Neural cell (in vitro differentiated cells): ENCODE measurements around the gene PMPCA. TPM values are rescaled to one million over a fixed set of nuclear protein-coding genes. Genes with fewer than 3 reads are reported as not detected.

ENCODE experiments used
- H2AFZ ChIP-seq: fragments of 200-600, 300-800 bp; sonication (generic), shearing (Covaris generic); 2 replicates; pipeline ENCODE4 v1.6.0; 2014; ENCODE audit warnings: low read depth, mild to moderate bottlenecking, antibody characterized with exemption, low read length, moderate library complexity
- H3F3A ChIP-seq: fragments of 200-600 bp; shearing (Covaris generic); 2 replicates; pipeline ENCODE4 v1.6.1; 2016; ENCODE audit warnings: mild to moderate bottlenecking, moderate library complexity, mixed read lengths, antibody characterized with exemption, low read length; ENCODE audit not compliant: insufficient read depth, poor library complexity, severe bottlenecking
- H3K27ac ChIP-seq: fragments of 200-600, 300-800 bp; sonication (generic), shearing (Covaris generic); 2 replicates; pipeline ENCODE4 v1.5.1; 2014; ENCODE audit warnings: mild to moderate bottlenecking, low read length, moderate library complexity
- H3K27me3 ChIP-seq: fragments of 300-800, 200-600 bp; sonication (generic), shearing (Covaris generic); 2 replicates; pipeline ENCODE4 v1.6.0; 2014; ENCODE audit warnings: mild to moderate bottlenecking, low read depth, low read length, moderate library complexity; ENCODE audit not compliant: insufficient read depth
- H3K36me3 ChIP-seq: fragments of 300-800, 200-600 bp; sonication (generic), shearing (Covaris generic); 2 replicates; pipeline ENCODE4 v1.5.1; 2014; ENCODE audit warnings: mild to moderate bottlenecking, antibody characterized with exemption, low read length, moderate library complexity; ENCODE audit not compliant: insufficient read depth
- H3K4me2 ChIP-seq: fragments of 300-800, 200-600 bp; sonication (generic), shearing (Covaris generic); 2 replicates; pipeline ENCODE4 v1.6.0; 2014; ENCODE audit warnings: mild to moderate bottlenecking, low read length
- H3K4me3 ChIP-seq: fragments of 300-800, 200-600 bp; sonication (generic), shearing (Covaris generic); 2 replicates; pipeline ENCODE4 v1.5.1; 2014; ENCODE audit warnings: mild to moderate bottlenecking, low read length, moderate library complexity
- H3K79me2 ChIP-seq: fragments of 200-600 bp; shearing (Covaris generic); replicated peaks from 2 replicates; pipeline ENCODE4 v1.6.0; 2014; ENCODE audit warnings: mild to moderate bottlenecking, low read length, moderate library complexity; ENCODE audit not compliant: insufficient read depth
- H3K9ac ChIP-seq: fragments of 300-800, 200-600 bp; sonication (generic), shearing (Covaris generic); 2 replicates; pipeline ENCODE4 v1.6.1; 2016; ENCODE audit warnings: mild to moderate bottlenecking, low read length, mixed read lengths
- H3K9me2 ChIP-seq: fragments of 200-600 bp; shearing (Covaris generic); 2 replicates; pipeline ENCODE4 v1.6.1; 2016; ENCODE audit warnings: mild to moderate bottlenecking, low read length, mixed read lengths; ENCODE audit not compliant: insufficient read depth
- H3K9me3 ChIP-seq: fragments of 200-600, 300-800 bp; sonication (generic), shearing (Covaris generic); 2 replicates; pipeline ENCODE4 v1.6.1; 2016; ENCODE audit warnings: mild to moderate bottlenecking, mixed run types, low read length, moderate library complexity, mixed read lengths
- H4K20me1 ChIP-seq: fragments of 200-600 bp; shearing (Covaris generic); 2 replicates; pipeline ENCODE4 v1.6.1; 2016; ENCODE audit warnings: mild to moderate bottlenecking, mixed run types; ENCODE audit not compliant: insufficient read depth
- EP300 ChIP-seq: fragments of 450-650 bp; conservative IDR thresholded peaks from 2 replicates; pipeline ENCODE4 v1.6.1; 2014; ENCODE audit warnings: antibody characterized with exemption, mild to moderate bottlenecking, moderate library complexity; ENCODE audit not compliant: poor library complexity, severe bottlenecking
- EZH2 ChIP-seq: fragments of 200-600, 300-800 bp; shearing (Covaris generic), sonication (generic); IDR thresholded peaks from 2 replicates; pipeline ENCODE4 v1.6.1; 2014; ENCODE audit warnings: antibody characterized with exemption, low read length, borderline replicate concordance, mild to moderate bottlenecking; ENCODE audit not compliant: insufficient read depth, poor library complexity, severe bottlenecking
- MXI1 ChIP-seq: fragments of 450-650 bp; conservative IDR thresholded peaks from 2 replicates; pipeline ENCODE4 v1.6.1; 2014; ENCODE audit warnings: antibody characterized with exemption, mild to moderate bottlenecking; ENCODE audit not compliant: poor library complexity, severe bottlenecking
- POLR2AphosphoS5 ChIP-seq: IDR thresholded peaks from 2 replicates; pipeline ENCODE4 v1.6.1; 2012
- RAD21 ChIP-seq: fragments of 450-650 bp; conservative IDR thresholded peaks from 2 replicates; pipeline ENCODE4 v1.6.1; 2014; ENCODE audit warnings: antibody characterized with exemption, mild to moderate bottlenecking, moderate library complexity
- REST ChIP-seq: IDR thresholded peaks from 2 replicates; pipeline ENCODE4 v1.6.1; 2012; ENCODE audit warnings: borderline replicate concordance
- SMC3 ChIP-seq: fragments of 450-650 bp; conservative IDR thresholded peaks from 2 replicates; pipeline ENCODE4 v1.6.1; 2014; ENCODE audit warnings: antibody characterized with exemption, mild to moderate bottlenecking, moderate library complexity; ENCODE audit not compliant: poor library complexity
- TAF1 ChIP-seq: IDR thresholded peaks from 2 replicates; pipeline ENCODE4 v1.6.1; 2012; ENCODE audit warnings: low read depth
- polyA plus RNA-seq: library from polyadenylated mRNA; depleted of rRNA; stranded (reverse); fragments of >200 nt; gene quantifications from 2 replicates; pipeline ENCODE4 v1.2.3, GENCODE V29; 2014
- TF ChIP-seq, protein P1 (sequence below): fragments of 450-650 bp; IDR thresholded peaks from 2 replicates; pipeline ENCODE4 v1.5.1; 2014; ENCODE audit warnings: antibody characterized with exemption, mild to moderate bottlenecking, moderate library complexity; ENCODE audit not compliant: poor library complexity, severe bottlenecking

PMPCA gene
- polyA plus RNA-seq, 1 donor from 2014 or later = 61.3 TPM

DNA sequence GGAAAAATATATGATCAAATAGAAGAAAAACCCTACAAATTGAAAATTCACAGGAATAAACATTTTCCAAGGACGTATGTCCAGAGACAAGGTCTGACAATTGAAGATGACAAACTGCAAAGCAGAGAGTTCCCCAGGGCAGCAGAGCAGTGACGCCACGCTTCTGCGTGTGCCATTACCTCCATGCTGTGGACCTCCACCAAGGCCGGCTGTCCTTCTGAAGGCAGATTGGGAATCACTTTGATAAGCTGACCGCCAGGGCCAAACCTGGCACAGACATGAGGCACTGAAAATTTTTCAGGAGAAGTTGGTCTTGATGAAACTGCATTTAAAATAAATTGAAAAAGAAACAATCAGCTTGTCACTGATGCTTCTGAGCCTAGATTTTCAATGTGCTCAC, 53.8 kb downstream of the PMPCA start (continued):
- TF ChIP-seq EP300 = no peak

GRCh38 chr9:136465500-136466154, 55.2 kb downstream of the PMPCA start:
- no peak for TF ChIP-seq SMC3
- TF ChIP-seq, protein P1, sequence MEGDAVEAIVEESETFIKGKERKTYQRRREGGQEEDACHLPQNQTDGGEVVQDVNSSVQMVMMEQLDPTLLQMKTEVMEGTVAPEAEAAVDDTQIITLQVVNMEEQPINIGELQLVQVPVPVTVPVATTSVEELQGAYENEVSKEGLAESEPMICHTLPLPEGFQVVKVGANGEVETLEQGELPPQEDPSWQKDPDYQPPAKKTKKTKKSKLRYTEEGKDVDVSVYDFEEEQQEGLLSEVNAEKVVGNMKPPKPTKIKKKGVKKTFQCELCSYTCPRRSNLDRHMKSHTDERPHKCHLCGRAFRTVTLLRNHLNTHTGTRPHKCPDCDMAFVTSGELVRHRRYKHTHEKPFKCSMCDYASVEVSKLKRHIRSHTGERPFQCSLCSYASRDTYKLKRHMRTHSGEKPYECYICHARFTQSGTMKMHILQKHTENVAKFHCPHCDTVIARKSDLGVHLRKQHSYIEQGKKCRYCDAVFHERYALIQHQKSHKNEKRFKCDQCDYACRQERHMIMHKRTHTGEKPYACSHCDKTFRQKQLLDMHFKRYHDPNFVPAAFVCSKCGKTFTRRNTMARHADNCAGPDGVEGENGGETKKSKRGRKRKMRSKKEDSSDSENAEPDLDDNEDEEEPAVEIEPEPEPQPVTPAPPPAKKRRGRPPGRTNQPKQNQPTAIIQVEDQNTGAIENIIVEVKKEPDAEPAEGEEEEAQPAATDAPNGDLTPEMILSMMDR = no peak
- TF ChIP-seq REST = no peak
- TF ChIP-seq MXI1 = no peak
- no peak for TF ChIP-seq RAD21
- TF ChIP-seq TAF1 = no peak
- TF ChIP-seq POLR2AphosphoS5 = no peak
- no peak for TF ChIP-seq EZH2
- no peak for TF ChIP-seq EP300
- Histone ChIP-seq H2AFZ (no peak overlapping the region), H3K4me2 (no peak overlapping the region), H3K4me3 (no peak overlapping the region), H3K27me3 (no peaks in the 10 kb centered on the region), H3K9me3 (no peaks in the 10 kb centered on the region), H4K20me1 (peaks cover 3% of the 10 kb centered on the region), H3K27ac (no peak overlapping the region), H3K36me3 (peaks cover 4% of the 10 kb centered on the region), H3K9me2 (no peaks in the 10 kb centered on the region), H3K9ac (no peak overlapping the region), H3F3A (no peaks in the 10 kb centered on the region), H3K79me2 (no peaks in the 10 kb centered on the region)

GRCh38 chr9:136466155-136466541, 55.7 kb downstream of the PMPCA start:
- no peak overlapping the region for H3K27ac ChIP-seq
- peaks cover 3% of the 10 kb centered on the region for H4K20me1 ChIP-seq
- H3K4me2 ChIP-seq = no peak overlapping the region
- no peaks in the 10 kb centered on the region for H3K79me2 ChIP-seq
- TF ChIP-seq SMC3 (no peak), MXI1 (no peak), REST (no peak), TAF1 (no peak), POLR2AphosphoS5 (no peak), EZH2 (no peak), EP300 (no peak), RAD21 (no peak)
- TF ChIP-seq, protein P1 = no peak
- no peak overlapping the region for H2AFZ ChIP-seq
- no peaks in the 10 kb centered on the region for H3K27me3 ChIP-seq
- H3K9me3 ChIP-seq = no peaks in the 10 kb centered on the region
- H3K36me3 ChIP-seq = peaks cover 4% of the 10 kb centered on the region
- H3K9ac ChIP-seq = no peak overlapping the region
- H3K9me2 ChIP-seq = no peaks in the 10 kb centered on the region
- no peak overlapping the region for H3K4me3 ChIP-seq
- no peaks in the 10 kb centered on the region for H3F3A ChIP-seq
